Measurements from ENCODE around the gene CLDN6. TPM values are rescaled to one million over a fixed set of nuclear protein-coding genes. Genes with fewer than 3 reads are reported as not detected.
A peak's percentile ranks its signal among the peaks of the same experiment; 100 is the strongest.

Gene CLDN6
- total and polyA plus RNA-seq, 2 of the 13 experiments (the other 11 are each of a cell fraction or from before 2014, with no cell fraction given), result 5.9 to 7.6 TPM

GRCh38 chr16:2980227-2981176 is 37.5 kb downstream of the CLDN6 start, which contains the start of gene PKMYT1 (continued):
- TF ChIP-seq RFX3 (CRISPR knock-in tag; IDR thresholded peaks at IDR 0.05) (no peak), ZNF773 (CRISPR knock-in tag; IDR thresholded peaks at IDR 0.05; ENCODE audit: borderline replicate concordance) (no peak), ZNF33B (CRISPR knock-in tag; IDR thresholded peaks at IDR 0.05) (peak; percentile 56; the same call in 1 of the 2 replicates), IKZF4 (CRISPR knock-in tag; IDR thresholded peaks at IDR 0.05; ENCODE audit: borderline replicate concordance, low read depth, not compliant biosample characterization) (peak; percentile 67), PTBP1 (IDR thresholded peaks at IDR 0.05; ENCODE audit: low read depth, low read length, poor library complexity, severe bottlenecking) (peak; percentile 87), MAZ (IDR thresholded peaks at IDR 0.05; ENCODE audit: borderline replicate concordance, low read depth, low read length) (no peak), MAZ (CRISPR knock-in tag; IDR thresholded peaks at IDR 0.05; ENCODE audit: low read depth) (0 out of 2 replicates have a peak, but pooled peaks have one; percentile 61), MIXL1 (CRISPR knock-in tag; IDR thresholded peaks at IDR 0.05) (no peak), TAF15 (IDR thresholded peaks at IDR 0.05; ENCODE audit: low read depth, low read length, poor library complexity, severe bottlenecking) (no peak), ZFP62 (CRISPR knock-in tag; IDR thresholded peaks at IDR 0.05) (no peak), ZNF160 (CRISPR knock-in tag; IDR thresholded peaks at IDR 0.05) (no peak), ZNF598 (CRISPR knock-in tag; IDR thresholded peaks at IDR 0.05; ENCODE audit: borderline replicate concordance) (peak; percentile 73; the same call in 1 of the 2 replicates), KLF13 (CRISPR knock-in tag; IDR thresholded peaks at IDR 0.05) (no peak), ZUFSP (CRISPR knock-in tag; IDR thresholded peaks at IDR 0.05; ENCODE audit: borderline replicate concordance) (no peak), SMAD1 (CRISPR knock-in tag; IDR thresholded peaks at IDR 0.05; ENCODE audit: borderline replicate concordance, low read depth) (0 out of 2 replicates have a peak, but pooled peaks have one; percentile 23), ZNF770 (CRISPR knock-in tag; IDR thresholded peaks at IDR 0.05) (peak; percentile 63), ZNF772 (CRISPR knock-in tag; IDR thresholded peaks at IDR 0.05) (peak; percentile 28; the same call in 1 of the 2 replicates), ATF7 (IDR thresholded peaks at IDR 0.05) (no peak), ATF7 (CRISPR knock-in tag; IDR thresholded peaks at IDR 0.05) (no peak), MLLT10 (CRISPR knock-in tag; IDR thresholded peaks at IDR 0.05) (no peak), ZNF44 (CRISPR knock-in tag; IDR thresholded peaks at IDR 0.05) (no peak), ZNF260 (CRISPR knock-in tag; IDR thresholded peaks at IDR 0.05; ENCODE audit: borderline replicate concordance, low read depth) (0 out of 2 replicates have a peak, but pooled peaks have one; percentile 31), MYNN (CRISPR knock-in tag; IDR thresholded peaks at IDR 0.05; ENCODE audit: low read depth) (no peak), ZNF225 (CRISPR knock-in tag; IDR thresholded peaks at IDR 0.05) (peak; percentile 23)
- TF ChIP-seq, protein P1, sequence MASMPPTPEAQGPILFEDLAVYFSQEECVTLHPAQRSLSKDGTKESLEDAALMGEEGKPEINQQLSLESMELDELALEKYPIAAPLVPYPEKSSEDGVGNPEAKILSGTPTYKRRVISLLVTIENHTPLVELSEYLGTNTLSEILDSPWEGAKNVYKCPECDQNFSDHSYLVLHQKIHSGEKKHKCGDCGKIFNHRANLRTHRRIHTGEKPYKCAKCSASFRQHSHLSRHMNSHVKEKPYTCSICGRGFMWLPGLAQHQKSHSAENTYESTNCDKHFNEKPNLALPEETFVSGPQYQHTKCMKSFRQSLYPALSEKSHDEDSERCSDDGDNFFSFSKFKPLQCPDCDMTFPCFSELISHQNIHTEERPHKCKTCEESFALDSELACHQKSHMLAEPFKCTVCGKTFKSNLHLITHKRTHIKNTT (CRISPR knock-in tag; IDR thresholded peaks at IDR 0.05), result no peak
